Measurements from ENCODE around the gene PGBD5.

DNA sequence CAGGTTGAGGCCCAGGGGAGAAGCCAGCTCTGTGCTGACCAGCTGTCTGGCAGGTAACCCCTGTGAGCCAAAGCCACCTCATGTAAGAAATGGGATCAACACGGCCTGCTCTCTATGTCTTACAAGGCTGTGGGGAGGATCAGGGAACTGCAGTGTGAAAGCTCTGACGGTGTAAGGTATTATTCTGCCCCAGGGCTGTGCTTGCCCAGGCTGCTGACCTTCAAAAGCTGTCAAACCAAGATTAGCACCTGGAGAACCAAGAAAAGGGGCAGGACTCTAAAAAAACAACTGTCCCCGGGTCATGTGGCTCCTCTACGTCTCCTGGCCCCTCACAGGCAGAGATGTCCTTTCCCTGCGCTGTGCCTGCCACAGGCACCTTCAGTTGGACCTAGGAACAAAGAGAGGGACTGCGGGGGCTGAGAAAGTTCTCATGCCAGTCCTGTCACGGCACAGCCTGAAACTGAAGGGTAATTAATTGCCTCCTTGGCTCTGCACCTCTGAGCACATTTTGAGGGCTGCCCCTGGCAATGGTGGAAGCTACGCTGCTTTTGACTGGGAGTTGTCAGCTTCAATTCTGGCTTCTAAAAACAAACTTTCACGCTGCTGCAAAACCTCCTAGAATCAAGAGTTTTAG is 77.6 kb downstream of the PGBD5 start:
- TF ChIP-seq CAMTA2 (CRISPR knock-in tag; IDR thresholded peaks at IDR 0.05; ENCODE audit: borderline replicate concordance), result no peak
- no peak for TF ChIP-seq PCBP2 (optimal IDR thresholded peaks at IDR 0.05; ENCODE audit: low read depth, low read length, poor library complexity, severe bottlenecking)
- TF ChIP-seq, protein P1, sequence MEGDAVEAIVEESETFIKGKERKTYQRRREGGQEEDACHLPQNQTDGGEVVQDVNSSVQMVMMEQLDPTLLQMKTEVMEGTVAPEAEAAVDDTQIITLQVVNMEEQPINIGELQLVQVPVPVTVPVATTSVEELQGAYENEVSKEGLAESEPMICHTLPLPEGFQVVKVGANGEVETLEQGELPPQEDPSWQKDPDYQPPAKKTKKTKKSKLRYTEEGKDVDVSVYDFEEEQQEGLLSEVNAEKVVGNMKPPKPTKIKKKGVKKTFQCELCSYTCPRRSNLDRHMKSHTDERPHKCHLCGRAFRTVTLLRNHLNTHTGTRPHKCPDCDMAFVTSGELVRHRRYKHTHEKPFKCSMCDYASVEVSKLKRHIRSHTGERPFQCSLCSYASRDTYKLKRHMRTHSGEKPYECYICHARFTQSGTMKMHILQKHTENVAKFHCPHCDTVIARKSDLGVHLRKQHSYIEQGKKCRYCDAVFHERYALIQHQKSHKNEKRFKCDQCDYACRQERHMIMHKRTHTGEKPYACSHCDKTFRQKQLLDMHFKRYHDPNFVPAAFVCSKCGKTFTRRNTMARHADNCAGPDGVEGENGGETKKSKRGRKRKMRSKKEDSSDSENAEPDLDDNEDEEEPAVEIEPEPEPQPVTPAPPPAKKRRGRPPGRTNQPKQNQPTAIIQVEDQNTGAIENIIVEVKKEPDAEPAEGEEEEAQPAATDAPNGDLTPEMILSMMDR (CRISPR knock-in tag; IDR thresholded peaks at IDR 0.05), result no peak
- no peak for TF ChIP-seq ZFP37 (CRISPR knock-in tag; IDR thresholded peaks at IDR 0.05; ENCODE audit: borderline replicate concordance)
- TF ChIP-seq KDM5A (IDR thresholded peaks at IDR 0.05; ENCODE audit: borderline replicate concordance, low read length), result no peak
- no peak for TF ChIP-seq MXI1 (IDR thresholded peaks at IDR 0.05; ENCODE audit: borderline replicate concordance, low read depth, low read length)
- TF ChIP-seq, protein P2, sequence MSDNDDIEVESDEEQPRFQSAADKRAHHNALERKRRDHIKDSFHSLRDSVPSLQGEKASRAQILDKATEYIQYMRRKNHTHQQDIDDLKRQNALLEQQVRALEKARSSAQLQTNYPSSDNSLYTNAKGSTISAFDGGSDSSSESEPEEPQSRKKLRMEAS (IDR thresholded peaks at IDR 0.05), result no peak
- TF ChIP-seq CBX5 (CRISPR knock-in tag; IDR thresholded peaks at IDR 0.05; ENCODE audit: borderline replicate concordance), result no peak
